Neutrophil (primary cell): Measurements from ENCODE around the gene MEP1B.
"Not testable (repeated sequence)": the region's sequence is repeated elsewhere in the genome, so short reads cannot be mapped to it uniquely, and the experiment has no call there.

Experiments used
- H3K27ac ChIP-seq: fragments of 200-600 bp; sonication (generic); 2 replicates; pipeline ENCODE4 v1.5.1; 2016; ENCODE audit warnings: mild to moderate bottlenecking, moderate library complexity
- H3K27me3 ChIP-seq: fragments of 200-600 bp; sonication (generic); 2 replicates; pipeline ENCODE4 v1.6.0; 2016; ENCODE audit warnings: mild to moderate bottlenecking
- H3K36me3 ChIP-seq: fragments of 200-600 bp; sonication (generic); 2 replicates; pipeline ENCODE4 v1.5.1; 2017
- H3K4me1 ChIP-seq, 2 experiments: fragments of 200-600 bp in 1 of 2; sonication (generic) in 1 of 2; 1 replicate in 1 of 2; 2 replicates in 1 of 2; pipeline versions ENCODE4 v1.5.1 to v1.6.1; 2013 to 2016; ENCODE audit warnings: low read depth in 1 of 2, low read length in 1 of 2, mild to moderate bottlenecking in 1 of 2, moderate library complexity in 1 of 2; ENCODE audit not compliant: control insufficient read depth in 1 of 2, insufficient read depth in 1 of 2
- H3K4me3 ChIP-seq, 2 experiments: fragments of 200-600 bp in 1 of 2; sonication (generic) in 1 of 2; 1 replicate in 1 of 2; 2 replicates in 1 of 2; pipeline ENCODE4 v1.5.1; 2013 to 2016; ENCODE audit warnings: low read depth in 1 of 2, low read length in 1 of 2, mild to moderate bottlenecking in 1 of 2, moderate library complexity in 1 of 2
- H3K9me3 ChIP-seq: fragments of 200-600 bp; sonication (generic); 2 replicates; pipeline ENCODE4 v1.5.1; 2016
- CTCF ChIP-seq: fragments of 200-600 bp; sonication (generic); IDR thresholded peaks from 2 replicates; pipeline ENCODE4 v1.5.1; 2016; ENCODE audit warnings: antibody characterized with exemption

The MEP1B gene

GRCh38 chr18:32213693-32214092 lies 23.9 kb downstream of the MEP1B start:
- Histone ChIP-seq H3K4me3 (no peak overlapping the region), H3K27ac (no peak overlapping the region), H3K4me1 (no peaks in the 10 kb centered on the region), H3K36me3 (no peaks in the 10 kb centered on the region), H3K27me3 (no peaks in the 10 kb centered on the region), H3K9me3 (no peaks in the 10 kb centered on the region)
- no peak for TF ChIP-seq CTCF

- Histone ChIP-seq H3K36me3 (no peaks in the 10 kb centered on the region), H3K27ac (no peak overlapping the region), H3K9me3 (no peaks in the 10 kb centered on the region), H3K4me1 (no peaks in the 10 kb centered on the region), H3K4me3 (no peak overlapping the region), H3K27me3 (no peaks in the 10 kb centered on the region)
- TF ChIP-seq CTCF: no peak
Observed at GRCh38 chr18:32216390-32216789, 26.6 kb downstream of the MEP1B start.

- no peak overlapping the region for H3K27ac ChIP-seq
- no peaks in the 10 kb centered on the region for H3K4me1 ChIP-seq
- no peak overlapping the region for H3K4me3 ChIP-seq
- no peaks in the 10 kb centered on the region for H3K27me3 ChIP-seq
- no peaks in the 10 kb centered on the region for H3K36me3 ChIP-seq
- H3K9me3 ChIP-seq: no peaks in the 10 kb centered on the region
- no peak for TF ChIP-seq CTCF
Observed at GRCh38 chr18:32219431-32220018, 29.7 kb downstream of the MEP1B start.

GRCh38 chr18:32233348-32233747 lies 43.5 kb downstream of the MEP1B start:
- not testable (repeated sequence) for H3K36me3 ChIP-seq, H3K9me3 ChIP-seq, H3K27me3 ChIP-seq, H3K4me3 ChIP-seq, H3K27ac ChIP-seq, H3K4me1 ChIP-seq

GRCh38 chr18:32237049-32237448 lies 47.2 kb downstream of the MEP1B start:
- Histone ChIP-seq H3K36me3 (no peaks in the 10 kb centered on the region), H3K4me1 (no peaks in the 10 kb centered on the region), H3K27ac (no peak overlapping the region), H3K4me3 (no peak overlapping the region), H3K27me3 (no peaks in the 10 kb centered on the region), H3K9me3 (no peaks in the 10 kb centered on the region)
- TF ChIP-seq CTCF: no peak

- no peaks in the 10 kb centered on the region for H3K9me3 ChIP-seq
- no peaks in the 10 kb centered on the region for H3K27me3 ChIP-seq
- H3K4me3 ChIP-seq: no peak overlapping the region
- no peaks in the 10 kb centered on the region for H3K36me3 ChIP-seq
- H3K4me1 ChIP-seq: no peaks in the 10 kb centered on the region
- TF ChIP-seq CTCF: no peak
- H3K27ac ChIP-seq: no peak overlapping the region
Observed at GRCh38 chr18:32238635-32239268, 48.9 kb downstream of the MEP1B start.
